ENCODE results near the gene LAMTOR5.

- TF ChIP-seq EZH2phosphoT487 (IDR thresholded peaks at IDR 0.05; ENCODE audit: insufficient read depth, low read depth), result no peak
- TF ChIP-seq EZH2 (IDR thresholded peaks at IDR 0.05; ENCODE audit: insufficient read depth, poor library complexity, severe bottlenecking), result no peak
Observed at GRCh38 chr1:110438893-110439292, 31.4 kb upstream of the LAMTOR5 start.

All from GM23248 (cell line).